ENCODE results near the gene TRMT10B. TPM values are rescaled to one million over a fixed set of nuclear protein-coding genes. Genes with fewer than 3 reads are reported as not detected.

The TRMT10B gene
- total and polyA plus RNA-seq, 10 of the 15 experiments (the other 5 are each of a cell fraction or from before 2014, with no cell fraction given) = 3.7 to 11.7 (median 6.8) TPM

DNA sequence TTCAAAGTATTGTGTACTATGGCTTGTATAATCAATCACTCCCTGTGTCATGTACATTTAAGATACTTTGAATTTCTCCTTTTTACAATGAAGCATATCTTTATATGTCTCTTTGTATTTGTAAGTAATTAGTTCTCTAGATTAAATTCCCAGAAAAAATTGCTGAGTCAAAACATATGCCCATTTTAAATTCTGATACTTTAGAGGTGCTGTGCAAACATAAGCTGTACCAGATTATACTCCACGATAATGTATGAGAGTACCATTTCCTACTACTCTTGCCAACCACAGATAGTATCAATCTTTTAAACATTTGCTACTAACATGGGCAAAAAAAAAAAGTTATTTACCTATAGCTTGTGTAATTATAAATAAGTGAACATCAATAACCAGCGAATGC, 65.2 kb downstream of the TRMT10B start:
- Histone ChIP-seq H3K36me3 (ENCODE audit: control insufficient read depth in 2 of 2, insufficient read depth in 2 of 2, low read length in 1 of 2) (no peaks in the 10 kb centered on the region; a peak in 1 of 4 replicates), H3K27ac (ENCODE audit: control insufficient read depth, insufficient read depth) (no peak overlapping the region), H3K9ac (ENCODE audit: control insufficient read depth, insufficient read depth, low read length) (no peak overlapping the region), H3K4me3 (no peak overlapping the region), H3K9me3 (replicated peaks; ENCODE audit: control insufficient read depth, insufficient read depth, low read length) (no peaks in the 10 kb centered on the region), H3K79me2 (ENCODE audit: control insufficient read depth, insufficient read depth, low read length) (no peaks in the 10 kb centered on the region), H2AFZ (ENCODE audit: control insufficient read depth, low read depth, low read length) (no peak overlapping the region), H3K27me3 (replicated peaks in 1 of 2; ENCODE audit: control insufficient read depth in 2 of 2, insufficient read depth in 2 of 2, low read length in 1 of 2) (no peaks in the 10 kb centered on the region), H3K4me1 (ENCODE audit: control insufficient read depth, insufficient read depth, low read length) (peaks cover 2% of the 10 kb centered on the region; the same call in 1 of the 2 replicates), H3K4me2 (ENCODE audit: control insufficient read depth, insufficient read depth) (no peak overlapping the region), H4K20me1 (ENCODE audit: control insufficient read depth, insufficient read depth) (no peaks in the 10 kb centered on the region)
- ChIA-PET CTCF (interaction anchor here (1.3 kb wide), 1 partner anchor 9 kb away, joined by 3 read pairs; no protein-coding TSS in a partner anchor), SMC1A (ENCODE audit: uncharacterized antibody, unreplicated experiment) (interaction anchor here (0.7 to 1.3 kb wide), 5 partner anchors 12 to 86 kb away, joined by 3 to 5 read pairs (median 3); no protein-coding TSS in a partner anchor), POLR2A (no interaction called here), RAD21 (ENCODE audit: unreplicated experiment) (no interaction called here)
- 67% methylated on average over 2 of the region's 2 CpGs for WGBS (ENCODE audit: insufficient coverage, insufficient replicate concordance, low lambda C conversion rate, missing lambda C conversion rate)
- in situ Hi-C loops (cut with MboI) (no loop called here), intact Hi-C loops (cut with micrococcal nuclease; ENCODE audit: unreplicated experiment) (no loop called here)
- ATAC-seq = no peak
- BruUV-seq (replicated peaks) = no TSS peak
- no peak for TF ChIP-seq PML (IDR thresholded peaks at IDR 0.05; ENCODE audit: low read length)
- TF ChIP-seq FOXK2 (IDR thresholded peaks at IDR 0.05) = no peak
- TF ChIP-seq DPF2 (IDR thresholded peaks at IDR 0.05) = no peak
- TF ChIP-seq BRCA1 (IDR thresholded peaks at IDR 0.05; ENCODE audit: low read depth, low read length) = no peak
- no peak for TF ChIP-seq SMARCA5 (IDR thresholded peaks at IDR 0.05)
- TF ChIP-seq ETV6 (conservative IDR thresholded peaks at IDR 0.05 in 1 of 2, IDR thresholded peaks at IDR 0.05 in 1 of 2; ENCODE audit: borderline replicate concordance in 1 of 2, low read depth in 1 of 2) = no peak
- TF ChIP-seq ZSCAN29 (IDR thresholded peaks at IDR 0.05) = no peak
- TF ChIP-seq TBL1XR1 (IDR thresholded peaks at IDR 0.05; ENCODE audit: low read depth, low read length) = no peak
- TF ChIP-seq SIX5 (IDR thresholded peaks at IDR 0.05; ENCODE audit: low read depth, low read length, severe bottlenecking) = no peak
- TF ChIP-seq NKRF (conservative IDR thresholded peaks at IDR 0.05) = no peak
- TF ChIP-seq JUND (IDR thresholded peaks at IDR 0.05; ENCODE audit: low read depth, low read length) = no peak
- TF ChIP-seq, protein P1, sequence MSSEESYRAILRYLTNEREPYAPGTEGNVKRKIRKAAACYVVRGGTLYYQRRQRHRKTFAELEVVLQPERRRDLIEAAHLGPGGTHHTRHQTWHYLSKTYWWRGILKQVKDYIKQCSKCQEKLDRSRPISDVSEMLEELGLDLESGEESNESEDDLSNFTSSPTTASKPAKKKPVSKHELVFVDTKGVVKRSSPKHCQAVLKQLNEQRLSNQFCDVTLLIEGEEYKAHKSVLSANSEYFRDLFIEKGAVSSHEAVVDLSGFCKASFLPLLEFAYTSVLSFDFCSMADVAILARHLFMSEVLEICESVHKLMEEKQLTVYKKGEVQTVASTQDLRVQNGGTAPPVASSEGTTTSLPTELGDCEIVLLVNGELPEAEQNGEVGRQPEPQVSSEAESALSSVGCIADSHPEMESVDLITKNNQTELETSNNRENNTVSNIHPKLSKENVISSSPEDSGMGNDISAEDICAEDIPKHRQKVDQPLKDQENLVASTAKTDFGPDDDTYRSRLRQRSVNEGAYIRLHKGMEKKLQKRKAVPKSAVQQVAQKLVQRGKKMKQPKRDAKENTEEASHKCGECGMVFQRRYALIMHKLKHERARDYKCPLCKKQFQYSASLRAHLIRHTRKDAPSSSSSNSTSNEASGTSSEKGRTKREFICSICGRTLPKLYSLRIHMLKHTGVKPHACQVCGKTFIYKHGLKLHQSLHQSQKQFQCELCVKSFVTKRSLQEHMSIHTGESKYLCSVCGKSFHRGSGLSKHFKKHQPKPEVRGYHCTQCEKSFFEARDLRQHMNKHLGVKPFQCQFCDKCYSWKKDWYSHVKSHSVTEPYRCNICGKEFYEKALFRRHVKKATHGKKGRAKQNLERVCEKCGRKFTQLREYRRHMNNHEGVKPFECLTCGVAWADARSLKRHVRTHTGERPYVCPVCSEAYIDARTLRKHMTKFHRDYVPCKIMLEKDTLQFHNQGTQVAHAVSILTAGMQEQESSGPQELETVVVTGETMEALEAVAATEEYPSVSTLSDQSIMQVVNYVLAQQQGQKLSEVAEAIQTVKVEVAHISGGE (CRISPR knock-in tag; IDR thresholded peaks at IDR 0.05) = no peak
- no peak for TF ChIP-seq CEBPZ (IDR thresholded peaks at IDR 0.05; ENCODE audit: low read depth, low read length)
- FAIRE-seq = no peak
- no peak for DNase-seq (ENCODE audit: low read depth, low spot score)
